ENCODE results near the gene RNF111. TPM values are rescaled to one million over a fixed set of nuclear protein-coding genes. Genes with fewer than 3 reads are reported as not detected.
"Not testable (repeated sequence)": the region's sequence is repeated elsewhere in the genome, so short reads cannot be mapped to it uniquely, and the experiment has no call there.

Gene RNF111
- total RNA-seq, 1 donor from 2014 or later: 39.8 TPM

DNA sequence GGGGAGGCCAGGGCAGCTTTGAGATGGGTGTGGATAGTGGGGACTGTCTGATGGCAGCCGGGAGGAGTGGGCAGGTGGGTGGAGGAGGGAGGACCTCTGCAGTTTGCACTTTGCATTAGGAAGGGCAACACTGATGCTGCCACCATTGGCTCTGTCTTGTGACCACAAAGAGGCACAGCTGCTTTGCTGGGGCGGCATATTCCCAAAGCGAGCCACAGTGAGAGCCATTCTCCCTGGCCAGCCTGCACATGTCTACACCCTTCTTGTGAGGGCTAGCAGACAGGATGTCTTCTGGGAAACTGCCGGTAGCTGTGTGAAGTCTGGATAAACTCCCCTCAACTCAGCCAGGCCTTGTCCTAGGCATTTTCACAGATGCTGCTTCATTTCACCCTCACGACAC, 155.8 kb downstream of the RNF111 start:
- Histone ChIP-seq H3K27ac (no peak overlapping the region), H3K4me3 (no peak overlapping the region), H3K4me1 (peaks cover 10% of the 10 kb centered on the region), H3K27me3 (ENCODE audit: low read depth) (no peaks in the 10 kb centered on the region), H3K9me3 (no peaks in the 10 kb centered on the region), H3K36me3 (peaks cover 28% of the 10 kb centered on the region)
- intact Hi-C loops (cut with DNase I): no loop called here
- no peak for DNase-seq
- no peak for ATAC-seq
- TF ChIP-seq, protein P1, sequence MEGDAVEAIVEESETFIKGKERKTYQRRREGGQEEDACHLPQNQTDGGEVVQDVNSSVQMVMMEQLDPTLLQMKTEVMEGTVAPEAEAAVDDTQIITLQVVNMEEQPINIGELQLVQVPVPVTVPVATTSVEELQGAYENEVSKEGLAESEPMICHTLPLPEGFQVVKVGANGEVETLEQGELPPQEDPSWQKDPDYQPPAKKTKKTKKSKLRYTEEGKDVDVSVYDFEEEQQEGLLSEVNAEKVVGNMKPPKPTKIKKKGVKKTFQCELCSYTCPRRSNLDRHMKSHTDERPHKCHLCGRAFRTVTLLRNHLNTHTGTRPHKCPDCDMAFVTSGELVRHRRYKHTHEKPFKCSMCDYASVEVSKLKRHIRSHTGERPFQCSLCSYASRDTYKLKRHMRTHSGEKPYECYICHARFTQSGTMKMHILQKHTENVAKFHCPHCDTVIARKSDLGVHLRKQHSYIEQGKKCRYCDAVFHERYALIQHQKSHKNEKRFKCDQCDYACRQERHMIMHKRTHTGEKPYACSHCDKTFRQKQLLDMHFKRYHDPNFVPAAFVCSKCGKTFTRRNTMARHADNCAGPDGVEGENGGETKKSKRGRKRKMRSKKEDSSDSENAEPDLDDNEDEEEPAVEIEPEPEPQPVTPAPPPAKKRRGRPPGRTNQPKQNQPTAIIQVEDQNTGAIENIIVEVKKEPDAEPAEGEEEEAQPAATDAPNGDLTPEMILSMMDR (IDR thresholded peaks at IDR 0.05): no peak

DNA sequence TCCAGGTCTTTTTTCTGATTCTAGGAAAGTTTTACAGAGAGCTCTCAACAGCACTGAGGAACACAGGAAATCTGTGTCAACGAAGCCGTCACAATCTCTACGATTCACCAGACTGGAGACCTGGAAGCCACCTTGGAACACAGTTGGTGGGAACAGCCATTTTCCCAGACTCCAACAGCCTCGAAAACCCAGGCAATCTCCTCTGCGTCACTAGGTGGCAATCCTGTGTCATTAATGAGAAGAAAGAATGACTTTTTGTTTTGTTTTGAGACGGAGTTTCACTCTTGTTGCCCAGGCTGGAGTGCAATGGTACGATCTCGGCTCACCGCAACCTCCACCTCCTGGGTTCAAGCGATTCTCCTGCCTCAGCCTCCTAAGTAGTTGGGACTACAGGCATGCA, 157.1 kb downstream of the RNF111 start:
- H3K36me3 ChIP-seq: peaks cover 28% of the 10 kb centered on the region
- H3K4me3 ChIP-seq; H3K27me3 ChIP-seq (ENCODE audit: low read depth); intact Hi-C loops (cut with DNase I); H3K9me3 ChIP-seq; ATAC-seq; H3K27ac ChIP-seq; H3K4me1 ChIP-seq; DNase-seq: not testable (repeated sequence)

Other genes with a start within 250 kb of the RNF111 start
- gene ADAM10, start 238.0 kb upstream of the RNF111 start, total RNA-seq: 166 TPM
- 32.9 TPM for gene MINDY2, start 216.4 kb upstream of the RNF111 start, total RNA-seq
- gene SLTM, start 54.0 kb upstream of the RNF111 start, total RNA-seq: 93.0 TPM
- 2.0 TPM for gene CCNB2, start 117.5 kb downstream of the RNF111 start, total RNA-seq
- not detected for gene LDHAL6B, start 219.2 kb downstream of the RNF111 start, total RNA-seq